Hematopoietic multipotent progenitor cell treated with erythropoietin and hydrocortisone succinate and interleukin-3 and kit ligand, for 8 days (in vitro differentiated cells): ENCODE results near the gene STX1A.
"Not testable (repeated sequence)": the region's sequence is repeated elsewhere in the genome, so short reads cannot be mapped to it uniquely, and the experiment has no call there.

Experiments
- DNase-seq: peaks from one replicate; pipeline ENCODE4 v3.0.0-alpha.2; 2015

The STX1A gene

DNA sequence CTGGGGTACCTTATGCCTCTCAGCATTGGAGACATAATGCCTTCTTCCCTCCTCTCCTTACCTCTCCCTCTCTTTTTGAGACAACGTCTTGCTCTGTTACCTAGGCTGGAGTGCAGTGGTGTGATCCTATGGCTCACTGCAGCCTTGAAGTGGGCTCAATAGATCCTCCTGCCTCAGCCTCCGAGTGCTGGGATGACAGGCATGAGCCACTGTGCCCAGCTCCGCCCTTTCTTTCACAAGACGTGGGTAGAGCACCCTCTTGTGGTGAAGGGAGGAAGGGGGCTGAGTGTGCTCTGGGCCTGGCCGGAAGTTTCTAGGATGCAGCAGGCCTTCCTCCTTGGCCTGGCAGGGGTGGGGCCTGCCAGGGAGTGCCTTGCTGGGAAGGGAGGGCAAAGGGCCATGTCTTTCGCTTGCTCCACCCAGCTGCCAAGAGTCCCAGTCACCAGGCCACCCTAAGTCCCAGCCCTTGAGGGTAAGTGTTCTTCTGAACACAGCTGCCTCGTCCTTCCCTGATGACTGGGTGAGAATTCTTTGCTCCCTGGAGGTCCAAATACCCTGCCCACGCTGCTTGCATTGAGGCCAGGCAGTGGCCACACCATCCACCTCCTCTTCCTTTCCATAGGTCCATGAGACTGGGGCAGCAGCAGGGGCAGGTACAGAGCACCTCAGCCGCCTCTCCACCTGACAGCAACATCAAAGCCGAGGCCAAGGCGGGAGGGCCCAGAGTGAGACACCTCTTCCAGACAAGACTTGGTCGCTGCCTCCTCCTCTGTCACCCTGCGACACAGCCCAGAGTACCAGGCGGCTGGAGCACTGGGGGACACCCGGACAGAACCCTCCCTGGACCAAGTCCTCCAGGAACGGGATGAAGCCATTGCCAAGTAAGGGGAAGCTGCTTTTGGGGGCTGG lies 15.4 kb upstream of the STX1A start:
- peak; percentile 96 for DNase-seq

DNA sequence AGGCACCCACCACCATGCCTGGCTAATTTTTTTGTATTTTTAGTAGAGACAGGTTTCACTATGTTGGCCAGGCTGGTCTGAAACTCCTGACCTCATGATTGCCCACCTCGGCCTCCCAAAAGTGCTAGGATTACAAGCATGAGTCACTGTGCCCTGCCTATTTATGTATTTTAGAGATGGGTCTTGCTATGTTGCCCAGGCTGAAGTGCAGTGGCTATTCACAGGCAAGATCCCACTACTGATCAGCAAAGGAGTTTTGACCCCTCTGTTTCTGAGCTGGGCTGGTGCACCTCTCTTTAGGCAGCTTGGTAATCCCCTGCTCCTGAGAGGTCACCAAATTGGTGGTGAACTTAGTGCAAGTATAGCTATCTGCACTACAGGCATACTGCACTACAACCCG lies 12.9 kb upstream of the STX1A start:
- no peak for DNase-seq

DNA sequence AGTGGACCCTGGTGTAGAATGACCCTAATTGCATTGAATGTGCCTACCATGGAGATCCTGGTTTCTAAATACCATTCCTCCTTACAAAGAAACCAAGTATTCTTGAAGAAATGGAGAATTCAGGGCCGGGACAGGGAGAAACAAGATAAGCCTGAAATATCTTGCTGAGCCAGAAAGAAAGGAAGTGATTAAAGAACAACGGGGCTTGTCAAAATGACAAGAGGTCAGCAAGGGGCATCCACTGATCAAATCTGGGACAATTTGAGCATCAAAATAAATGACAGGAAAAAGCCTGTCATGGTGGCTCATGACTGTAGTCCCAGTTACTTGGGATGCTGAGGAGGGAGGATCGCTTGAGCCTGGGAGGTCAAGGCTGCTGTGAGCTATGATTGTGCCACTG lies 11.0 kb upstream of the STX1A start:
- DNase-seq: no peak

DNA sequence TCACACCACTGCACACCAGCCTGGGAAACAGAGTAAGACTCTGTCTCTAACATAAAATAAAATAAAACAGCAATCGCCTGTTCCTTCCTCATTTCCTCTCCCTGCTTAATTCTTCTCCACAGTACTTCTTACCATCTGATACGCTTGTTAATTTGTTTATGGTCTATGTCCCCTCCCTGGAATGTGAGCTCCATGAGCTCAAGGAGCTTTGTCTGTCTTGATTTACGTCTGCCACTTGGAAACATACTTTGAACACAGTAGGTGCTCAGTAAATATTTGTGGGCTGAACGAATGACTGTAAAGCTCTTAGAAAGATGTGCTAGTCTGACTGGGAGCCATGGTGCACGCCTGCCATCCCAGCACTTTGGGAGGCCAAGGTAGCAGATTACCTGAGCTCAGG lies 9.1 kb upstream of the STX1A start:
- DNase-seq: no peak

DNA sequence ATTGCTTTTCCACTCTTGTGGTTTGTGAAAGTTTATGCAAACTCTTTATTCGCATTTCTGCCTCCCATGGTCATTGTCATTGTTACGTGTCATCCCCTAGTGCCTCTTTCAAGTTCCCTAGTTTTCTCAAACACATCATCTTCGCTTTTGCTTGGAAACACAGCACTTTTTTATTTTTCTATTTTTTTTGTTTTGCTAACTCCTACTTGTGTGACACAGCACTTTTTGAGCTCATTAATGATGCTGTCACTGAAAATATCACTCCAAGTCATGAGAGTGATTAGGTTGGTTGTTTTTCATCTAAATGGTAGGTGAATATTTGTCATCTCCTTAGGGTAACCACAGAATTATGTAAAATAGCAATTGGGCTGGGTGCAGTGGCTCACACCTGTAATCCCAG lies 8.5 kb upstream of the STX1A start:
- no peak for DNase-seq

DNA sequence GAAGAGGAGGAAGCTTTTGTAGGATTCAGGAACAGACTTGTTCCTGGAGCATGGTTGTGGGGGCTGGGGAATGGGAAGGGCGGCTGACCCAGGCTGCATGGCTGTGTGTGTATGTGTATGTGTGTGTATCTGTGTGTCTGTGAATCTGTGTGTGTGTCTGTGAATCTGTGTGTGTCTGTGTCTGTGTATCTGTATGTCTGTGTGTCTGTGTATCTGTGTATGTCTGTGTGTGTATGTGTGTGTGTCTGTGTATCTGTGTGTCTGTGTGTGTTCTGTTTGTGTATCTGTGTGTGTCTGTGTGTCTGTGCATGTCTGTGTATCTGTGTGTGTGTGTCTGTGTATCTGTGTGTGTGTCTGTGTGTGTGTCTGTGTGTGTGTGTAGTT lies 6.6 kb upstream of the STX1A start:
- DNase-seq: no peak

DNA sequence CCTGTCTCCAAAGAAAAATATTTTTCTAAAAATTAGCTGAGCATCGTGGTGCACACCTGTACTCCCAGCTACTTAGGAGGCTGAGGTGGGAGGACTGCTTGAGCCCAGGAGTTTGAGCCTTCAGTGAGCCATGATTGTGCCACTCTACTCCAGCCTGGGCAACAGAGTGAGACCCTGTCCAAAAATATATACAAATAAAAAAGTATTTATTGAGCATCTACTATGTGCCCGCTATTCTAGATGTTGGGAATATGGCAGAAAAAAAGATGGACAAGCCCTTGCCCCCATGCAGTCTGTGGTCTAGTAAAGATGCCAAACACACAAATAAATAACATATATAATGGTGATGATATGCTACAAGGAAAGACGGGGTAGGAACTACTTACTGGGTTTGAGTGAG lies 4.3 kb upstream of the STX1A start:
- DNase-seq: no peak

DNA sequence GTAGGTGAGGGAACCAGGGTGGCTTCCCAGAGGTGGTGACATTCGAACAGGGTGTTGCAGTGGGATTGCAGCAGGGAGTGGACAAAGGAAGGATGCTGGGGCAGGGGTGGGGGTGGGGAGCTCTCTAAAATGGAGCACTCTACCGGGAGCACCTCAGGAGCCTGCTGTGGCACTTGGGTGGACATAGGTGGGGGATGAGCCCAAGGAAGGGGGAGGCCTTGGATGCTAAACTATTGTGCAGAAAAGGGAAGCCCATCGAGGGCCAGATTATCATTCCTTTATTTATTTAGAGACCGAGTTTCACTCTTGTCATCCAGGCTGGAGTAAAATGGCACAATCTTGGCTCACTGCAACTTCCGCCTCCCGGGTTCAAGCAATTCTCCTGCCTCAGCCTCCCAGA lies 3.3 kb upstream of the STX1A start:
- DNase-seq: no peak

DNA sequence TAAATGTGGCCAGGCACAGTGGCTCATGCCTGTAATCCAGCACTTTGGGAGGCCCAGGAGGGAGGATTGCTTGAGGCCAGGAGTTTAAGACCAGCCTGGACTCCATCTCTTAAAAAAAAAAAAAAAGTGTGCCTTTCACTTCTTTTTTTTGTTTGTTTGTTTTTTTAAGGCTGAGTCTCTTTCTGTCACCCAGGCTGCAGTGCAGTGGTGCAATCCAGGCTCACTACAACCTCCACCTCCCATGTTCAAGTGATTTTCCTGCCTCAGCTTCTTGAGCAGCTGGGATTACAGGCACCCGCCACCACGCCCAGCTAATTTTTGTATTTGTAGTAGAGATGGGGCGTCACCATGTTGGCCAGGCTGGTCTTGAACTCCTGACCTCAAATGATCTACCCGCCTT lies 2.7 kb upstream of the STX1A start:
- not testable (repeated sequence) for DNase-seq

DNA sequence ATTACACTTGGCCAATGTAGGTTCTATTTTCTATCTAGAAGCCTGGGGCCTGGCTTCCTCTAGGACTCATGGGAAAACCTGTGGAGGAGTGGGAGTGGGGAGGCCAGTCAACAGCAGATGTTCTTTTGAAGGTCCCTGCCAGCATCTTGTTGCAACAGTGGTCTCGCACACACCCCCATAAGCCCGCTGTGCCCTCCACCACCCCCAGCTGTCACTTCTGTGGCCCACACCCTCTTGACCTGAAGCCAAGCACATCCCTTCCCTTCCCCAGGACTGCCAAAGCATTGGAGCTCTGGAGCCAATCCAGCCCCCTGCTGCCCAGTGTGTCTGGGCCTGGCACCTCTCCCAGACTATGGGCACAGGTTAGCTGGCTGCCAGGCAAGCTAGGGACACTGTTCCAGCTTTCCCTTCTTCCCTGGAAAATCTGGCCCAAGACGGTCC lies 1.9 kb upstream of the STX1A start:
- no peak for DNase-seq

DNA sequence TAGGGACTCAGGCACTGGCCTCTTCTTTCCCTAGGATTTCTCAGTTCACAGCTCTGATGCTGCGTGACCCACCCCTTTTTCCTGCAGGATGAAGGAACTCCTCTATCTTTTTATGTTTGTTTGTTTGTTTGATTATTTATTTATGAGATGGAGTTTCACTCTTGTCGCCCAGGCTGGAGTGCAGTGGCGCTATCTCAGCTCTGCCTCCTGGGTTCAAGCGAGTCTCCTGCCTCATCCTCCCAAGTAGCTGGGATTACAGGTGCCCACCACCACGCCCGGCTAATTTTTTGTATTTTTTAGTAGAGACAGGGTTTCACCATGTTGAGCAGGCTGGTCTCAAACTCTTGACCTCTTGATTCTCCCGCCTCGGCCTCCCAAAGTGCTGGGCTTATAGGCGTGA lies 974 bp upstream of the STX1A start:
- not testable (repeated sequence) for DNase-seq

DNA sequence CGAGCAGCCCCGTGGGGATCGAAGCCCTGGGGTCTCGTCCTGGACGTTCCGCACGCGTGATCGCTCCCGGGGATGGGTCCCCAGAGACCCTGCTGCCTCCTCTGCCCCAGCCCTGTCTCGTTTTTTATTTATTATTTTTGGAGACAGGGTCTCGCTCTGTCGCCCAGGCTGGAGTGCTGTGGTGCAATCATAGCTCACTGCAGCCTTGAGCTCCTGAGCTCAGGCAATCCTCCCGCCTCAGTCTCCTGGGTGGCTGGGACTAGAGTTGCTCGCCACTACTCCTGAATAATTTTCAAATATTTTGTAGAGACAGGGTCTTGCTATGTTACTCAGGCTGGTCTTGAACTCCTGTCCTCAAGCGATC lies 319 bp upstream of the STX1A start:
- no peak for DNase-seq

DNA sequence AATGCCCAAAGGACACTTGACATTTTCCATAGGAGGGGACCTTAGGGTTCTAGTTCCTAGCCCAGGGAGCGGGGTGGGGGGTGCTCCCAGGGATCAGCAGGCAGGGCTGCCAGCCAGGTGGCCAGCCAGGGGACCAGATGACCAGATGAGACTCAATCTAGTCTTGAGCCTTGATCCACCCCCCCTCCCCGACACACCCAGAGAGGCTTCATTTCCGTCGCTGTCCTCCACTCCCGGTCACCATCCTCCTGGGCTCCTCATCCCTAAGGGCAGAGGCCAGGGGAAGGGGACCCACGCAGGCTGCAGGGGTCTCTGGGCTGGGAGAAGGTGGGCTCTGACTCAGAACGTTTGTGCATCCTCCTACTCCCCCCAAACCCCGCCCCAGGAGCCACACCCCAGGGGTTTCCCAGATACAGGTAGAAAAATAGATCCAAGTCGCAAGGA lies 1.0 kb downstream of the STX1A start:
- no peak for DNase-seq

DNA sequence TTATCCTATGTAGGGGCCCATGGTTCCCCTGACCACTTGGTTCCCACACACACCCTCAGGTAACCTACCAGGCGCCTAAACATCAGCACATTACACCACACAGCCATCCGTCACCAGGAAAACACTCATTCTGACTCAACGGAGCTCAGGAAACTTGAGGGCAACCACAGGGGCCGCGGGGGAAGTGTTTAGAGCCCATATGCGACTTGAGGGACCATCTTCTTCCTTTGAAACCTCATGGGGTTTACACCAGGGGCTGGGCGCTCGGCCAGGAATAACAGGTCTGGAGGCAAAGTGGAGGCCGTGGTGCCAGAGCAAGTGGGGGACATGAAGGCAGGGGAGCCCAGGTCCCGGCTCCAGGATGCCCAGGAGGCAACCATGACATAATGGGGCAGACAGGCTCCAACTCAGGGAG lies 1.5 kb downstream of the STX1A start:
- DNase-seq: peak; percentile 29

DNA sequence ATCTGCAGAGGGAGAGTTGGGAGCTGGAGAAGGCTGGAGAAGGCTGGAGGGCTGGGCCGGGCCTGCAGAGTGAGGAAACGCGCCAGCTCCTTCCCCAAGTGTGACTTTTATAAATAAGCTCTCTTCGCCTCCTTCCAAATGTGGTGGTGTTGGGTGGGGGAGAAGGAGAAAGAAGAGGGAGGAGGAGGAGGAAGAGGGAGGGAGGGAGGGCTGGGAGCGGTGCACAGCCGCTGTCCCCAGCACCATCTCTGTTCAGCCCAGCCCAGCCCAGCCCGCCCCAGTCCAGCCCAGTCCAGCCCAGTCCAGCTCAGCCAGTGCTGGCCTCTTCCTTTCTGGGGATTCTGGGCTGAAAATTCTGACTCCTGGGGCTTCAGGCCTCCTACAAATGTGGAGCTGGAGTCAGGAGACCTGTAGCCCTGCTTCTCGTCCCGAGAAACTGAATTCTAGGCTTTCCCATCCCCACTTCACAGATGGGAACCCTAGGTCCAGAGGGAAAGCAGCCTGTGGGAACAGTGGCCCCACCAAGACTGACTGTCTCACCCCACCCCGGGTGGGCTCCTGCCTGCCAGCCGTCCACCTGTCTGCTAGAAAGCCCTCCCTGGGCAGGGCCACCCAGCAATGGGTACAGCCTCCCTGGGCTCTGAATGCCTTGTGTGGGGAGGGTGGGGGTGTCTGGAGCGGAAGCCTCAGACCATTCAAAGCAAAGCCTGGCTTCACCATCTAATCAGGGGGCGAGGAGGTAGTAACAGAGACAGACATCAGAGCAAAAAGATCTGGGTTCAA lies 2.3 kb downstream of the STX1A start:
- no peak for DNase-seq

DNA sequence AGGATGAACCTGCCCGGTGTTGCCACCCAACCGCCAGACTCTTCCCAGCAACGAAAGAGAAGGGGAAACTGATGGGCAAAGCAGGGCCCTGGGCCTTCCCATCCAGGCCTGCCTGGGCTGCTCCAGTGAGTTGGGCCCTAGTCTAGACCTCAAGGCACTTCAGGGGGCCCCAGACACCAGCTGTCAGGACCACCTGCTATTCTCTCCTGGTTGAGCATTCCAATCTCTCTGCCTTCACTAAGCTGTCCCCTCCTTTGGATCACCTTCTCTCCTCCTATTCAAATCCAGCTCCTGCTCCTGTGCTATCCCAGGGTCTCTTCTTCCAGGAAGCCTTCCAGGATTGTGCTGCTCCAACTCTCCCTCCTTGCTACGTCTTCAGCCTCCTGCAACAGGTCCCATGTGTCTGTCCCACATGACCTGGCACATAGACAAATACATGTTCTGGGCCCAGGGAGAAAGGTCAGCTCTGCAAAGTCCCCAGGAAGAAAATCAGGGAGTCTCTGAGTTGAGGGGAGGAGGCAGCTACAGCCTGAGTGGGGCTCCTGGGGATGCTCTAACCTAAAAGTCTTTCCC lies 3.1 kb downstream of the STX1A start:
- no peak for DNase-seq

DNA sequence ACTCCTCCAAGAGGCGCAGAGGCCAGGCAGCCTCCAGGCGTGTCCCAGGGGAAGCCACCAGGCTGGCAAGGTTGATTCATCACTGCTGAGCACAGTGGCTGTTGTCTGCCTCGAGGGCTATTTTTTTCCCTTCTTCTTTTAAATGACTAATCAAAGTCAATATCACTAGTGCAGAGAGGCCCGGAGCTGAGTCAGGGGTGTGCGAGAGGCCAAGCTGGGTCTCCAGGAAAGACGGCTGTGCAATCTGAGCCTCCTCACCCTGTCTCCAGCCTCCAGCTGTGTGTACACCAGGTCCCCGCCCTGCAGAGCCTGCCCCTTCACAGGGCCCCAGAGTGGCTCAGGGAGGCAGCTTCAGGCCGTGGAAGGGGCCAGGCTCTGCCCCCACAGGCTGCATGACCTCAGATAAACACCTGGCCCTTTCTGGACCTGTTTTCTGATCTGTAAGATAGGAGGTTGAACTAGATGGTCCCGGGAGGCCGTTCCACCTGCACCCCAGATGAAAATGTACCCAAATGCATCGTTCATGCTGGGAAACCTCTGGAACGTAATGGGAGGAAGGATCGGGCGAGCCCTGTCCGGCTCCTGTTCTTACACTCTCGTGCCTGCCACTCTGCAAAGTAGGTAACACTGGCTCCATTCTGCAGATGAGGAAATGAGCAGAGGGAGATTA lies 3.7 kb downstream of the STX1A start:
- peak; percentile 51 for DNase-seq

DNA sequence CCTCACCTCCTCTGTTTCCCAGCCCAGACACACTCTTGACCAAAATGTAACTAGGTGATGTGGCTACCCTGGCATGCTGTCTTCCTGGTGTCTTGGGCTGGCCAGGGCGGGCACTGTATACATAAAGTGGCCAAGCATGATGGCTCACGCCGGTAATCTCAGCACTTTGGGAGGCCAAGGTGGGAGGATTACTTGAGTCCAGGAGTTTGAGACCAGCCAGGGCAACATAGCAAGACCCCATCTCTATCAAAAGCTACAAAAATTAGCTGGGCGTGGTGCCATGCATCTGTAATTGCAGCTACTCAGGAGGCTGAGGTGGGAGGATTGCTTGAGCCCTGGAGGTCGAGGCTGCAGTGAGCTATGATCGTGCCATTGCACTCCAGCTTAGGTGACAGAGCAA lies 6.2 kb downstream of the STX1A start:
- DNase-seq: not testable (repeated sequence)

DNA sequence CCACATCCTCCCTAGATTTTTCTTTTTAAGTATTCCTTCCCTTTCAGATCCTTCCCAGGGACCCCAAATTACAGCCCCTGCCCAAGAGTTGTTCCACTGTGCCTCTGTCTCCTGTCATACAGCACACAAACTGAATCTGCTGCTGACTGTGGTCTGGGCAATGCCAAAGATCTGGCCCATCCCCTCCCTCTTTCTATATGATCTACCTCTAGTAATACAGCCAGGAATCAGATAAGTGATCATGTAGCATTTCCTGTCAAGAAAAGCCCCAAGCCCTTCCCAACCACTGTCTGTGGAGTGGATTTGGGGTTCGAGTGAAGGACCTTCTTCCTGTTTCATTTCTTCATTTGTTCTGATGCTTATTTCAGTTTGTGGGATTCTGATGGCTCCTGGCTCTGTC lies 6.7 kb downstream of the STX1A start:
- DNase-seq: no peak

DNA sequence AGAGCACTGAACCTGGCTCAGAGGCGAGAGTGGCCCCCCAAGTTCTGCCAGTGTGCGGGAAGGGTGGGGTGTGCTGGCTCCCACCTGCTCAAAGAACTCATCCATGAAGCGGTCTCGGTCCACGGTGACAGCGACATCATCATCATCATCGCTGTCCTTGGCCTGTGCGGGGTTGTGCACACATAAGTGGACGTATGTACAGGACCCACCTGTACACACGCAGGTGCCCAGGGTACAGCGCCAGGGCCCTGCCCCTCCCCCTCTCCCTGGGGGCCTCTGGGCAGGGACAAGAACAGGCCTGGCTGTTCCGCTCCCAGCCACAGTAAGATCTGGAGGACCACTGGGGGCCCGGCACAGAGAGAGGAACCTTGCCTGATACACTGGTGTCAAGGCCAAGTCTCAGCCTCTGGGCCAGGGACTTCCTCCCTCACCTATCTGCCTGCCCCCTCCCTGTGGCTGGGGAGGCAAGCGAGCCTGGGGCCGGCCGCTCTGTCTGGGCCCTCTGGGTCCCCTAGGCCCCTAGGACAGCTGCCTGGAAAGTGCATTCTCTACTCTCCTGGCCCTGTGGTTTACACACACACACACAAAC lies 10.4 kb downstream of the STX1A start:
- DNase-seq: no peak

DNA sequence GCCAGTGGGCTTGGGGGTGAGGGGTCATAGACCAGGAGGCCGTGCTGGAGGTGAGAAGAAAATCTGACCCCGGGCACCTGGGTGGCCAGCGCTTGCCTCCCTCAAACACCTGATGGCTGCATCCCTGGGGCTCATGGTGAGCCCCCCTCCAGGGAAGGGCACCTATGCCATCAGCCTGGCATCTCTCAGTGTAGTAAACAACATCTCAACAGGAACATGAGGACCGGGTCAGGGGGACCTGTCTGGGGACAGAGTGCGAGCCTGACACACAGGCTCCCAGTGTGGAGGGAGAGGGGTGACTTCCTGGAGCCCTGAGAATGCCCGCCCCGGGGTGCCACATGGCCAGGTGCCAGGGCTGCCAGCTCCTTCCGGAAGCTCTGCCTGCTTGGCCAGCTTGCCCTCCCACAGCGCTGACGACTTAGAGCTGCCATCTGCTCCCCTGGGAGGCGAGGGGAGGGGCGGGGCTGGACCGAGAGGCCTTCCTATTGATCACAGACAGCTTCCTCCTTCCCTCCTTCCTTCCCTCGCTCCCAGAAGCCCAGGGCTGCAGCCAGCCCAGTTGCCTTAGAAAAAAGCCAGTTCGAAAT lies 12.3 kb downstream of the STX1A start:
- DNase-seq: peak; percentile 50
